ENCODE results near the gene TMEM255B. TPM values are rescaled to one million over a fixed set of nuclear protein-coding genes. Genes with fewer than 3 reads are reported as not detected.

The TMEM255B gene
- total and polyA plus RNA-seq, 7 experiments from 2014 or later: 0.08 to 3.3 (median 1.3) TPM; not detected in 1

DNA sequence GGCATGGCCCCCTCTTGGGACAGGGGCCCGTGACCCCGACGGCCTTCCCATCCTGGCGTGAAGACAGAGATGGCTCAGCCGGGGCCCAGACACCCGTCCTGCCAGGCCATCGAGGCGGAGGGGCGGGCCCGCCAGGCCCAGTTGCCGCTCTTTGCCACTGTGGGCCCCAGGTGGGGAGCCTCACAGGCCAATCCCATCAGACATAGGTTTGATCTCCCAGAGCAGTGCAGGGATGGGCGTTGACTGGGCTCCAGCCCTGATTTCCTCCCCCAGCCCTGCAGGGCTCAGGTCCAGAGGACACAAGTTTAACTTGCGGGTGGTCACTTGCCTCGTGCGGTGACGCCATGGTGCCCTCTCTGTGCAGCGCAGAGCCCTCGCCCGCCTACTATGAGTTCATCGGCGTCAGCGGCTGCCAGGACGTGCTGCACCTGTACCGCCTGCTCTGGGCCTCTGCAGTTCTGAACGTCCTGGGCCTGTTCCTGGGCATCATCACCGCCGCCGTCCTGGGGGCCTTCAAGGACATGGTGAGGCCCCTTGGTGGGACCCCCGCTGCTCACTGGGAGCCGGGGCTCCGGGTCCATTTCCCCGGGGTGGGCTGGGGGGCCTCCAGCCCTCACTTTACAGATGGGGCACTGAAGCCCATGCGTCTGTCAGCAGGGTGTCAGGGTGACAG is 42.4 kb downstream of the TMEM255B start:
- Histone ChIP-seq H3K27me3 (ENCODE audit: control insufficient read depth in 2 of 2, insufficient read depth in 2 of 2, low read length in 2 of 2) (no peaks in the 10 kb centered on the region), H3K36me3 (ENCODE audit: control insufficient read depth in 2 of 3, insufficient read depth in 3 of 3, low read length in 3 of 3) (no peaks in the 10 kb centered on the region), H3K4me1 (ENCODE audit: control insufficient read depth in 2 of 2, insufficient read depth in 2 of 2, low read length in 2 of 2) (no peaks in the 10 kb centered on the region), H3K4me3 (ENCODE audit: low read length) (no peak overlapping the region), H3K27ac (ENCODE audit: low read depth, low read length) (no peak overlapping the region), H3K9me3 (ENCODE audit: control insufficient read depth in 2 of 3, low read length in 3 of 3) (no peaks in the 10 kb centered on the region)
- DNase-seq (no peak), ATAC-seq (peak; percentile 17)
- Mint-ChIP-seq H3K27me3 (no peaks in the 10 kb centered on the region), H3K4me3 (no peak overlapping the region), H3K36me3 (no peaks in the 10 kb centered on the region), H3K4me1 (no peaks in the 10 kb centered on the region), H3K9me3 (peaks cover 0 to 1% (median 0%) of the 10 kb centered on the region in 11 donors), H3K27ac (no peak overlapping the region)
- ChIA-PET POLR2A (no interaction called here), CTCF (interaction anchor here (0.5 kb wide), 1 partner anchor 13 kb away, joined by 3 read pairs; no protein-coding TSS in a partner anchor)
- intact Hi-C loops (cut with micrococcal nuclease): no loop called here

DNA sequence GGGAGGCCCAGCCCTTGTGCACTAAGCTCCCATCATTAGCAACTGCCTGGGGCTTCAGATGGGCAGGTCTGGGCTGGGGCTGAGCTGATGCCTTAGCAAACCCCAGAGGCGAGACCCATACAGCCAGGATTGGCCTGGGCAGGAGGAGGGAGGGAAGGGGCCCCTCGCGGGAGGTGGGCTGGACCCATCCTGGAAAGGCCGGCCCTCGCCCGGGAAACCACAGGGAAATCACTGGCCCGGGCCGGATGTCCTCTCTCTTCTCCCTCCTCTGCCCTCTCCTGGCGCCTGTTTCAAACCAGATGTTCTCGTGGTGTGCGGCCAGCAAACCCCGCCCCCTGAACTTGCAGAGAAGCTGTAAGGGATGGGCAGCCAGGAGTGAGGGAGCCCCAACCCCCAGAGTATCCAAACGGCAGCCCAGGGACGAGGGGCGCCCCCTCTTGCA is 43.1 kb downstream of the TMEM255B start:
- Histone ChIP-seq H3K27me3 (ENCODE audit: control insufficient read depth in 2 of 2, insufficient read depth in 2 of 2, low read length in 2 of 2) (no peaks in the 10 kb centered on the region), H3K4me1 (ENCODE audit: control insufficient read depth in 2 of 2, insufficient read depth in 2 of 2, low read length in 2 of 2) (no peaks in the 10 kb centered on the region), H3K4me3 (ENCODE audit: low read length) (no peak overlapping the region), H3K9me3 (ENCODE audit: control insufficient read depth in 2 of 3, low read length in 3 of 3) (no peaks in the 10 kb centered on the region), H3K36me3 (ENCODE audit: control insufficient read depth in 2 of 3, insufficient read depth in 3 of 3, low read length in 3 of 3) (no peaks in the 10 kb centered on the region), H3K27ac (ENCODE audit: low read depth, low read length) (no peak overlapping the region)
- ChIA-PET CTCF (interaction anchor here (0.5 kb wide), 1 partner anchor 12 kb away, joined by 3 read pairs; no protein-coding TSS in a partner anchor), POLR2A (no interaction called here)
- Mint-ChIP-seq H3K36me3 (no peaks in the 10 kb centered on the region), H3K9me3 (peaks cover 0 to 1% (median 0%) of the 10 kb centered on the region in 11 donors), H3K4me1 (no peaks in the 10 kb centered on the region), H3K27ac (no peak overlapping the region), H3K4me3 (no peak overlapping the region), H3K27me3 (no peaks in the 10 kb centered on the region)
- intact Hi-C loops (cut with micrococcal nuclease): no loop called here
- ATAC-seq: no peak
- no peak for DNase-seq

DNA sequence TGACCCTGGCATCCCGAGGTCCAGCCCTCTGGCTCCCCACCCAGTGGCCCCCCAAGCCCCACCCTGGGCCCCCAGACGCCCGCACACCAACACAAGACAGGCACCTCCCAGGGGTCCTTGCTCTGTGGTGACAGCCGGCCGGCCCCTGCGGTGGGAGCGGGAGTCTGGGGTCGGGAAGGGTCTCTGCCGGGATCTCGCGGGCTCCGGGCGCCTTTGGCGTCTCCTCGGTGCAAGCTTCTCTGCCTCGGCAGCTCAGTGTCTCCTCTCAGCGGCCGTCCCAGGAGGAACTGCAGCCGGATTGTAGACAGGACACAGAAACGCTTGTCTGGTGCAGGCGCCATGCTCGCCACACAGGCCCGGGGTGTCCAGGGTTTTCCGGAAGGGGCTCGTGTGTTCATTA is 43.7 kb downstream of the TMEM255B start:
- CTCF ChIA-PET: no interaction called here
- DNase-seq (no peak), ATAC-seq (no peak)
- H3K4me1 ChIP-seq (ENCODE audit: control insufficient read depth in 2 of 2, insufficient read depth in 2 of 2, low read length in 2 of 2): no peaks in the 10 kb centered on the region
- peaks cover 0 to 2% (median 0%) of the 10 kb centered on the region in 3 experiments for H3K9me3 ChIP-seq (ENCODE audit: control insufficient read depth in 2 of 3, low read length in 3 of 3)
- H3K27me3 ChIP-seq (ENCODE audit: control insufficient read depth in 2 of 2, insufficient read depth in 2 of 2, low read length in 2 of 2): no peaks in the 10 kb centered on the region
- Mint-ChIP-seq H3K4me3 (no peak overlapping the region), H3K27me3 (no peaks in the 10 kb centered on the region), H3K9me3 (peaks cover 0 to 1% (median 0%) of the 10 kb centered on the region in 11 donors), H3K36me3 (no peaks in the 10 kb centered on the region), H3K4me1 (no peaks in the 10 kb centered on the region), H3K27ac (no peak overlapping the region)
- POLR2A ChIA-PET: no interaction called here
- no peaks in the 10 kb centered on the region for H3K36me3 ChIP-seq (ENCODE audit: control insufficient read depth in 2 of 3, insufficient read depth in 3 of 3, low read length in 3 of 3)
- H3K4me3 ChIP-seq (ENCODE audit: low read length): no peak overlapping the region
- H3K27ac ChIP-seq (ENCODE audit: low read depth, low read length): no peak overlapping the region
- intact Hi-C loops (cut with micrococcal nuclease): no loop called here

DNA sequence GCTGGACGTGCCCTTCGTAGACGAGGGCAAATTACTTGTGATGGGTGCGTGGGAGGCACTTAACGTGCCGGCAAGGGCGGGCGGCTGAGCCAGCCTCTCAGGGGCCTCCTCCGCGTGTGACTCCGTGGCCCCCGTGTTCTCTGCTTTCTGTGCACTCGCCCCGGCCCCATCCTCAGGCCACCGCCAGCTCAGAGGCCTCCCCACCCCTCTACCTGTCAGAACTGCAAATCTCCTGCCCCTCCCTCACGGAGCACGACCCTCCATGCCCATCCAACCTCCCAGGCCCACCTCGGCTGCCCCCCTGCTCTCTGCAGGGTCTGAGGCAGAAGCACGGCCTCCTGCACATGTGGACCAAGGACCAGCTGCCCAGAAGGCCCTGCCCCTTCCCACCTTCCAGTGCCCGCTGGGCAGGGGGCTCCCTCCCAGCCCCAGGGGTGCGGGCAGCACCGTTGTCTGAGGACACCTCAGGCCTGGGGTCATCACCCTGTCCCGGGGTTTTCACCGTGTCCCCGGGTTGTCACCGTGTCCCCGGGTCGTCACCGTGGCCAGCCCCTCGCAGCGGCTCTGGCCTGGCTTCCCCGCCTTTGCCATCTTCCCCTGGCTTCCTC is 44.5 kb downstream of the TMEM255B start:
- Mint-ChIP-seq H3K27me3 (no peaks in the 10 kb centered on the region), H3K9me3 (peaks cover 0 to 8% (median 4%) of the 10 kb centered on the region in 11 donors), H3K4me1 (peaks cover 0 to 1% (median 0%) of the 10 kb centered on the region in 7 donors), H3K4me3 (no peak overlapping the region), H3K27ac (no peak overlapping the region), H3K36me3 (no peaks in the 10 kb centered on the region)
- ChIA-PET POLR2A (no interaction called here), CTCF (no interaction called here)
- no peak overlapping the region for H3K4me3 ChIP-seq (ENCODE audit: low read length)
- no peaks in the 10 kb centered on the region for H3K36me3 ChIP-seq (ENCODE audit: control insufficient read depth in 2 of 3, insufficient read depth in 3 of 3, low read length in 3 of 3)
- DNase-seq (no peak), ATAC-seq (peak; percentile 7)
- intact Hi-C loops (cut with micrococcal nuclease): no loop called here
- H3K27me3 ChIP-seq (ENCODE audit: control insufficient read depth in 2 of 2, insufficient read depth in 2 of 2, low read length in 2 of 2): no peaks in the 10 kb centered on the region
- H3K27ac ChIP-seq (ENCODE audit: low read depth, low read length): no peak overlapping the region
- peaks cover 0 to 9% (median 0%) of the 10 kb centered on the region in 3 experiments for H3K9me3 ChIP-seq (ENCODE audit: control insufficient read depth in 2 of 3, low read length in 3 of 3)
- H3K4me1 ChIP-seq (ENCODE audit: control insufficient read depth in 2 of 2, insufficient read depth in 2 of 2, low read length in 2 of 2): no peaks in the 10 kb centered on the region

GRCh38 chr13:113804017-113804702 is 45.1 kb downstream of the TMEM255B start:
- Histone ChIP-seq H3K27me3 (ENCODE audit: control insufficient read depth in 2 of 2, insufficient read depth in 2 of 2, low read length in 2 of 2) (no peaks in the 10 kb centered on the region), H3K27ac (ENCODE audit: low read depth, low read length) (no peak overlapping the region), H3K4me1 (ENCODE audit: control insufficient read depth in 2 of 2, insufficient read depth in 2 of 2, low read length in 2 of 2) (no peaks in the 10 kb centered on the region), H3K4me3 (ENCODE audit: low read length) (no peak overlapping the region), H3K9me3 (ENCODE audit: control insufficient read depth in 2 of 3, low read length in 3 of 3) (peaks cover 0 to 14% (median 0%) of the 10 kb centered on the region in 3 experiments), H3K36me3 (ENCODE audit: control insufficient read depth in 2 of 3, insufficient read depth in 3 of 3, low read length in 3 of 3) (no peaks in the 10 kb centered on the region)
- DNase-seq (no peak), ATAC-seq (no peak)
- no peak overlapping the region for H3K4me3 Mint-ChIP-seq
- H3K36me3 Mint-ChIP-seq: peaks cover 0 to 2% (median 0%) of the 10 kb centered on the region in 5 donors
- no peak overlapping the region for H3K27ac Mint-ChIP-seq
- ChIA-PET POLR2A (no interaction called here), CTCF (no interaction called here)
- no peaks in the 10 kb centered on the region for H3K27me3 Mint-ChIP-seq
- peaks cover 0 to 13% (median 5%) of the 10 kb centered on the region in 11 donors for H3K9me3 Mint-ChIP-seq
- peaks cover 0 to 1% (median 0%) of the 10 kb centered on the region in 7 donors for H3K4me1 Mint-ChIP-seq
- intact Hi-C loops (cut with micrococcal nuclease): no loop called here

GRCh38 chr13:113804703-113805430 is 45.8 kb downstream of the TMEM255B start:
- no peak for DNase-seq
- Mint-ChIP-seq H3K9me3 (peaks cover 0 to 13% (median 6%) of the 10 kb centered on the region in 11 donors), H3K36me3 (peaks cover 0 to 2% (median 0%) of the 10 kb centered on the region in 5 donors)

More at GRCh38 chr13:113804703-113805430, 45.8 kb downstream of the TMEM255B start:
- Histone ChIP-seq H3K36me3 (ENCODE audit: control insufficient read depth in 2 of 3, insufficient read depth in 3 of 3, low read length in 3 of 3) (no peaks in the 10 kb centered on the region), H3K27ac (ENCODE audit: low read depth, low read length) (no peak overlapping the region), H3K27me3 (ENCODE audit: control insufficient read depth in 2 of 2, insufficient read depth in 2 of 2, low read length in 2 of 2) (no peaks in the 10 kb centered on the region), H3K4me3 (ENCODE audit: low read length) (no peak overlapping the region), H3K4me1 (ENCODE audit: control insufficient read depth in 2 of 2, insufficient read depth in 2 of 2, low read length in 2 of 2) (no peaks in the 10 kb centered on the region), H3K9me3 (ENCODE audit: control insufficient read depth in 2 of 3, low read length in 3 of 3) (peaks cover 0 to 20% (median 0%) of the 10 kb centered on the region in 3 experiments)
- Mint-ChIP-seq H3K4me1 (peaks cover 0 to 1% (median 0%) of the 10 kb centered on the region in 7 donors), H3K27me3 (no peaks in the 10 kb centered on the region), H3K27ac (no peak overlapping the region), H3K4me3 (no peak overlapping the region)
- intact Hi-C loops (cut with micrococcal nuclease): no loop called here
- ChIA-PET CTCF (no interaction called here), POLR2A (no interaction called here)
- no peak for ATAC-seq
